GM12878 (cell line): Measurements from ENCODE around the gene ZMYND12. TPM values are rescaled to one million over a fixed set of nuclear protein-coding genes. Genes with fewer than 3 reads are reported as not detected.

Source experiments
- ATAC-seq: fragments of 200-7000 bp; cut with Tn5 transposase; 3 replicates; pipeline ENCODE4 v1.9.1; 2020; ENCODE audit warnings: mild to moderate bottlenecking, moderate library complexity
- BruUV-seq: library from RNA; stranded (reverse); fragments of 400-500 nt; replicated peaks from 2 replicates; lab custom pipeline; 2021; lab: Mats Ljungman, UMichigan
- CTCF ChIA-PET: fragments of 300-600 bp; sonication (Branson Sonifier 250); formaldehyde crosslinking; extraction: SDS; loops from one replicate; lab custom pipeline; 2021; ENCODE audit warnings: inconsistent platforms; lab: Yijun Ruan, JAX
- POLR2A ChIA-PET: fragments of 350-600 bp; formaldehyde crosslinking; extraction: SDS; loops from one replicate; lab custom pipeline; 2021; ENCODE audit warnings: inconsistent platforms; lab: Charles Lee
- RAD21 ChIA-PET: fragments of 300-600 bp; sonication (Branson Sonifier 250); formaldehyde crosslinking; loops from one replicate; lab custom pipeline; 2023; ENCODE audit warnings: antibody characterized with exemption; ENCODE audit not compliant: unreplicated experiment; lab: Charles Lee
- SMC1A ChIA-PET: fragments of 300-600 bp; sonication (Branson Sonifier 250); formaldehyde crosslinking; loops from one replicate; lab custom pipeline; 2023; ENCODE audit not compliant: unreplicated experiment, uncharacterized antibody; lab: Charles Lee
- DNase-seq: peaks from one replicate; pipeline ENCODE4 v3.0.0-alpha.2; 2011; ENCODE audit warnings: low read depth, low spot score
- FAIRE-seq: peaks from 3 replicates; lab custom pipeline; 2011; peaks lifted over from hg19 to GRCh38; lab: Jason Lieb, UNC
- H2AFZ ChIP-seq: 2 replicates; pipeline ENCODE4 v1.6.0; 2011; ENCODE audit warnings: low read depth, low read length, control low read depth; ENCODE audit not compliant: control insufficient read depth
- H3K27ac ChIP-seq: 2 replicates; pipeline ENCODE4 v1.5.1; 2011; ENCODE audit warnings: control low read depth; ENCODE audit not compliant: control insufficient read depth, insufficient read depth
- H3K27me3 ChIP-seq, 2 experiments: replicated peaks in 1 of 2; 2 replicates each; pipeline versions ENCODE4 v1.6.0 to v1.6.1; 2011; ENCODE audit warnings: low read length in 1 of 2; ENCODE audit not compliant: control insufficient read depth in 2 of 2, insufficient read depth in 2 of 2
- H3K36me3 ChIP-seq, 2 experiments: 2 replicates each; pipeline ENCODE4 v1.5.1; 2011; ENCODE audit warnings: low read length in 1 of 2; ENCODE audit not compliant: control insufficient read depth in 2 of 2, insufficient read depth in 2 of 2
- H3K4me1 ChIP-seq: 2 replicates; pipeline ENCODE4 v1.6.1; 2011; ENCODE audit warnings: mild to moderate bottlenecking, low read length, moderate library complexity, mixed read lengths; ENCODE audit not compliant: control insufficient read depth, insufficient read depth
- H3K4me2 ChIP-seq: 2 replicates; pipeline ENCODE4 v1.6.0; 2011; ENCODE audit warnings: control low read depth; ENCODE audit not compliant: control insufficient read depth, insufficient read depth
- H3K4me3 ChIP-seq: fragments of 200-600 bp; sonication (generic); 2 replicates; pipeline ENCODE4 v1.5.1; 2016
- H3K79me2 ChIP-seq: 2 replicates; pipeline ENCODE4 v1.6.0; 2011; ENCODE audit warnings: low read length; ENCODE audit not compliant: control insufficient read depth, insufficient read depth
- H3K9ac ChIP-seq: 2 replicates; pipeline ENCODE4 v1.8.0; 2011; ENCODE audit warnings: low read length, control low read depth, mixed read lengths; ENCODE audit not compliant: control insufficient read depth, insufficient read depth
- H3K9me3 ChIP-seq: replicated peaks from 3 replicates; pipeline ENCODE4 v1.5.1; 2011; ENCODE audit warnings: mild to moderate bottlenecking, low read length; ENCODE audit not compliant: control insufficient read depth, insufficient read depth
- H4K20me1 ChIP-seq: 2 replicates; pipeline ENCODE4 v1.6.0; 2011; ENCODE audit not compliant: control insufficient read depth, insufficient read depth
- CBX3 ChIP-seq: fragments of 200-600 bp; sonication (generic); IDR thresholded peaks from 2 replicates; pipeline ENCODE4 v1.6.1; 2016; ENCODE audit warnings: low read depth, borderline replicate concordance
- E2F8 ChIP-seq: fragments of 450-650 bp; IDR thresholded peaks from 2 replicates; pipeline ENCODE4 v1.6.1; 2018; ENCODE audit warnings: mild to moderate bottlenecking, low read depth, moderate library complexity; ENCODE audit not compliant: partially characterized antibody
- EGR1 ChIP-seq, 2 experiments: IDR thresholded peaks; 1 replicate in 1 of 2; 2 replicates in 1 of 2; pipeline ENCODE4 v1.6.1; 2011 to 2012; ENCODE audit warnings: low read depth in 2 of 2, low read length in 2 of 2, borderline replicate concordance in 1 of 2, mild to moderate bottlenecking in 1 of 2, moderate library complexity in 1 of 2
- ELK1 ChIP-seq: IDR thresholded peaks from 2 replicates; pipeline ENCODE4 v1.6.1; 2012; ENCODE audit warnings: low read depth, low read length, improper control_type of control experiment
- ESRRA ChIP-seq: IDR thresholded peaks from 2 replicates; pipeline ENCODE4 v1.6.1; 2012; ENCODE audit warnings: mild to moderate bottlenecking, low read length, improper control_type of control experiment
- ETV6 ChIP-seq, 2 experiments: fragments of 450-650 bp in 1 of 2; IDR thresholded peaks in 1 of 2; conservative IDR thresholded peaks in 1 of 2; 2 replicates each; pipeline ENCODE4 v1.6.1; 2014; ENCODE audit warnings: antibody characterized with exemption in 1 of 2, borderline replicate concordance in 1 of 2, low read depth in 1 of 2, mild to moderate bottlenecking in 1 of 2, moderate library complexity in 1 of 2
- GABPA ChIP-seq: IDR thresholded peaks from 2 replicates; pipeline ENCODE4 v1.6.1; 2014; ENCODE audit warnings: antibody characterized with exemption, low read depth, mild to moderate bottlenecking, inconsistent platforms
- HDAC2 ChIP-seq: fragments of 200-600 bp; sonication (generic); IDR thresholded peaks from 2 replicates; pipeline ENCODE4 v1.6.1; 2017
- KAT2A ChIP-seq: conservative IDR thresholded peaks from 2 replicates; pipeline ENCODE4 v1.6.1; 2011; ENCODE audit warnings: low read depth, low read length; ENCODE audit not compliant: control insufficient read depth
- LARP7 ChIP-seq: fragments of 450-650 bp; IDR thresholded peaks from 2 replicates; pipeline ENCODE4 v1.6.1; 2017; ENCODE audit warnings: mild to moderate bottlenecking
- MYB ChIP-seq: fragments of 150-350 bp; IDR thresholded peaks from 2 replicates; pipeline ENCODE4 v1.6.1; 2014; ENCODE audit warnings: mild to moderate bottlenecking, low read depth, low read length, borderline replicate concordance
- NFYA ChIP-seq: IDR thresholded peaks from 2 replicates; pipeline ENCODE4 v1.6.1; 2011; ENCODE audit warnings: low read depth, mild to moderate bottlenecking, low read length, improper control_type of control experiment, borderline replicate concordance
- PBX3 ChIP-seq: IDR thresholded peaks from 2 replicates; pipeline ENCODE4 v1.6.1; 2011; ENCODE audit warnings: mild to moderate bottlenecking, low read depth, low read length, moderate library complexity; ENCODE audit not compliant: insufficient replicate concordance
- PML ChIP-seq: IDR thresholded peaks from 2 replicates; pipeline ENCODE4 v1.6.1; 2012; ENCODE audit warnings: low read length, inconsistent platforms
- YY1 ChIP-seq: IDR thresholded peaks from 2 replicates; pipeline ENCODE4 v1.6.1; 2011; ENCODE audit warnings: low read depth, mild to moderate bottlenecking, low read length
- ZNF24 ChIP-seq: fragments of 450-650 bp; IDR thresholded peaks from 2 replicates; pipeline ENCODE4 v1.6.1; 2017; ENCODE audit warnings: antibody characterized with exemption, mild to moderate bottlenecking
- WGBS: methylation state at CpG from one replicate; pipeline ENCODE4 v1.1.6; 2016; ENCODE audit warnings: low lambda C conversion rate; ENCODE audit not compliant: insufficient replicate concordance, insufficient coverage; ENCODE audit errors: missing lambda C conversion rate; 5-methylcytosine and 5-hydroxymethylcytosine counted together
- in situ Hi-C: fragments of 300-500 bp; cut with MboI; formaldehyde crosslinking; loops from 9 replicates; pipeline ENCODE4 v1.14.3; 2018; ENCODE audit warnings: mixed read lengths
- intact Hi-C: fragments of 100-400 bp; cut with micrococcal nuclease; formaldehyde crosslinking; loops from one replicate; pipeline ENCODE4 v1.14.2; 2022; ENCODE audit not compliant: unreplicated experiment
- polyA plus RNA-seq, 11 experiments: library from polyadenylated mRNA; depleted of rRNA in 4 of 11; unstranded in 6 of 11; stranded (reverse) in 5 of 11; fragments of >200 nt; fragmentation: Nextera tagmentation in 4 of 11; fragmentation: Illumina TruSeq in 1 of 11; extraction: Ambion mirVana in 4 of 11; extraction: Trizol in 1 of 11; gene quantifications; 1 replicate in 1 of 11; 2 replicates in 10 of 11; pipeline versions ENCODE4 v1.2.1 to v1.2.3, GENCODE V29; 2011 to 2016; ENCODE audit warnings: inconsistent platforms in 2 of 11, missing spikeins in 2 of 11, low read depth in 1 of 11
- total RNA-seq, 4 experiments: library from RNA; depleted of rRNA in 3 of 4; stranded (reverse); fragments of >200 nt in 3 of 4; fragmentation: Illumina TruSeq in 1 of 4; extraction: Trizol in 1 of 4; gene quantifications; 2 replicates each; pipeline versions ENCODE4 v1.2.1 to v1.2.3, GENCODE V29; 2013 to 2021

Gene ZMYND12
- total and polyA plus RNA-seq, 10 of the 15 experiments (the other 5 are each of a cell fraction or from before 2014, with no cell fraction given), result 0.26 to 1.4 (median 0.67) TPM

GRCh38 chr1:42431514-42431913 is 24.3 kb downstream of the ZMYND12 start:
- ChIA-PET SMC1A (no interaction called here), CTCF (no interaction called here), POLR2A (no interaction called here), RAD21 (no interaction called here)
- Histone ChIP-seq H2AFZ (no peak overlapping the region), H3K9ac (no peak overlapping the region), H3K4me3 (no peak overlapping the region), H3K79me2 (no peaks in the 10 kb centered on the region), H3K4me1 (no peaks in the 10 kb centered on the region), H3K4me2 (no peak overlapping the region), H4K20me1 (peaks cover 3% of the 10 kb centered on the region; the same call in 1 of the 2 replicates), H3K36me3 (no peaks in the 10 kb centered on the region), H3K27ac (no peak overlapping the region), H3K9me3 (no peaks in the 10 kb centered on the region), H3K27me3 (no peaks in the 10 kb centered on the region)
- ATAC-seq, result no peak
- intact Hi-C loops, result no loop called here
- TF ChIP-seq YY1 (no peak), PML (no peak), LARP7 (no peak), ESRRA (no peak), HDAC2 (no peak), ZNF24 (no peak), ELK1 (no peak), GABPA (no peak), NFYA (no peak), KAT2A (no peak), E2F8 (no peak), PBX3 (no peak), MYB (no peak), EGR1 (IDR thresholded peaks at IDR 0.05; ENCODE audit: borderline replicate concordance in 1 of 2, low read depth in 2 of 2, low read length in 2 of 2) (no peak), ETV6 (conservative IDR thresholded peaks at IDR 0.05 in 1 of 2, IDR thresholded peaks at IDR 0.05 in 1 of 2; ENCODE audit: borderline replicate concordance in 1 of 2, low read depth in 1 of 2) (no peak), CBX3 (no peak)
- WGBS, result 31% methylated on average over 3 of the region's 3 CpGs
- no TSS peak for BruUV-seq
- no peak for FAIRE-seq
- in situ Hi-C loops, result no loop called here
- no peak for DNase-seq
